Ovary (tissue), 10 donors: Measurements from ENCODE around the gene CDKL4. TPM values are rescaled to one million over a fixed set of nuclear protein-coding genes. Genes with fewer than 3 reads are reported as not detected.
A peak's percentile ranks its signal among the peaks of the same experiment; 100 is the strongest.

Source experiments
- DNase-seq, 5 donors: peaks; one replicate each; pipeline ENCODE4 v3.0.0-alpha.2; 2019 to 2020
- H3K27ac ChIP-seq, 2 donors: fragments of 200-600 bp; one replicate each; pipeline versions ENCODE4 v1.5.1 to v1.8.0; 2019 to 2022
- H3K27me3 ChIP-seq: fragments of 200-600 bp; one replicate; pipeline ENCODE4 v1.8.0; 2022
- H3K36me3 ChIP-seq: fragments of 200-600 bp; sonication (generic); one replicate; pipeline ENCODE4 v1.5.1; 2019
- H3K4me1 ChIP-seq: one replicate; pipeline ENCODE4 v1.8.1; 2013; ENCODE audit warnings: mild to moderate bottlenecking, moderate library complexity; ENCODE audit not compliant: insufficient read depth
- H3K4me3 ChIP-seq: fragments of 200-600 bp; sonication (generic); one replicate; pipeline ENCODE4 v1.5.1; 2017
- H3K9me3 ChIP-seq, 2 donors: fragments of 200-600 bp in 1 of 2; sonication (generic) in 1 of 2; one replicate each; pipeline versions ENCODE4 v1.5.1 to v1.8.1; 2013 to 2019; ENCODE audit warnings: mild to moderate bottlenecking in 1 of 2, moderate library complexity in 1 of 2
- CTCF ChIP-seq, 3 donors: fragments of 450-650 bp in 2 of 3; fragments of 200-600 bp in 1 of 3; IDR thresholded peaks; one replicate each; pipeline versions ENCODE4 v1.5.1 to v1.8.0; 2016 to 2022; ENCODE audit warnings: antibody characterized with exemption in 3 of 3, mild to moderate bottlenecking in 1 of 3
- EP300 ChIP-seq: sonication (generic); formaldehyde crosslinking; IDR thresholded peaks from one replicate; pipeline ENCODE4 v1.6.1; 2017; ENCODE audit warnings: antibody characterized with exemption
- POLR2A ChIP-seq: fragments of 450-650 bp; IDR thresholded peaks from one replicate; pipeline ENCODE4 v1.6.1; 2017; ENCODE audit warnings: antibody characterized with exemption, mild to moderate bottlenecking, moderate library complexity
- WGBS, 3 donors: extraction: QIAGEN DNeasy Blood & Tissue Kit in 1 of 3; methylation state at CpG; one replicate each; pipeline versions ENCODE4 v1.1.5 to v1.1.7; 2013 to 2017; 5-methylcytosine and 5-hydroxymethylcytosine counted together
- intact Hi-C, 4 donors: fragments of 100-400 bp; cut with DNase I; formaldehyde crosslinking; loops; one replicate each; pipeline versions ENCODE4 v1.11.0 to v1.15.1; 2022 to 2023
- long read RNA-seq, 3 donors: library from polyadenylated mRNA in 2 of 3; unstranded in 2 of 3; transcript quantifications; one replicate each; pipeline ENCODE4 v2.0.0 and lab custom pipeline, GENCODE V29; 2021 to 2026
- polyA plus RNA-seq, 2 donors: library from polyadenylated mRNA; stranded (reverse); fragments of 200-250 nt in 1 of 2; fragments of 350-450 nt in 1 of 2; fragmentation: Illumina TruSeq in 1 of 2; extraction: RNeasy Lipid Tissue Mini Kit (QIAGEN cat#74804) in 1 of 2; gene quantifications; one replicate each; pipeline ENCODE4 v1.2.3, GENCODE V29; 2013 to 2014
- total RNA-seq, 7 donors: library from RNA; depleted of rRNA in 2 of 7; stranded (reverse); fragments of >200 nt in 2 of 7; fragmentation: NEBNext Ultra II Directional in 3 of 7; extraction: Animal tissue kit (Norgen Biotek cat#: 25700) in 3 of 7; gene quantifications; one replicate each; pipeline versions ENCODE4 v1.1.0 to v1.2.4, GENCODE V29; 2016 to 2023
- donor health status: DM: no; HTN: no; CAD: no; lungs with moderate emphysema.
- donor health status: DM: no; HTN: no; CAD: no.
- donor health status: Bipolar disorder and iron deficiency.
- donor health status: DM: yes; HTN: yes; CAD: no.
- donor health status: DM: no; HTN: no; CAD: no.
- donor health status: DM: yes; HTN: yes; CAD: no.

CDKL4 gene
- total RNA-seq (1 to 10 TPM in 4 of 7 donors, under 1 TPM in 3; 0.91 to 2.7 (median 1.1) TPM), polyA plus RNA-seq (under 1 TPM in 1 of 2 donors, not detected in 1; 0.12 TPM)
- long read RNA-seq, donor 1, partial matches to known transcripts = 0 of 1 reads
- long read RNA-seq, donor 1, other reads (novel, unspliced or antisense) = 1 of 1 reads
- long read RNA-seq, donor 2 = 0 reads
- long read RNA-seq, donor 3 = 0 reads

GRCh38 chr2:39243469-39244123 lies at the start of gene CDKL4:
CDKL4 (minus strand) TSS chr2:39243970.
- intact Hi-C loops = no loop called here
- H3K4me1 ChIP-seq = no peaks in the 10 kb centered on the region
- no peak within 1 kb of the TSS for H3K27ac ChIP-seq
- no peak within 1 kb of the TSS for H3K4me3 ChIP-seq
- no peak for TF ChIP-seq POLR2A
- no peak for TF ChIP-seq EP300
- TF ChIP-seq CTCF (IDR thresholded peaks at IDR 0.05) = no peak
- H3K36me3 ChIP-seq = no peaks in the 10 kb centered on the region
- WGBS, 3 donors = 56 to 64% (median 63%) methylated on average over 58 of the region's 58 CpGs
- H3K27me3 ChIP-seq = no peaks in the 10 kb centered on the region
- peak in 1 of 5 donors; percentile 27 for DNase-seq
- no peaks in the 10 kb centered on the region for H3K9me3 ChIP-seq

- H3K4me1 ChIP-seq = no peaks in the 10 kb centered on the region
- TF ChIP-seq EP300 (no peak), CTCF (IDR thresholded peaks at IDR 0.05) (no peak), POLR2A (no peak)
- H3K36me3 ChIP-seq = no peaks in the 10 kb centered on the region
- no peak overlapping the region for H3K27ac ChIP-seq
- WGBS, 3 donors = 90 to 93% (median 92%) methylated on average over 6 of the region's 6 CpGs
- no peaks in the 10 kb centered on the region for H3K9me3 ChIP-seq
- no peak overlapping the region for H3K4me3 ChIP-seq
- intact Hi-C loops = no loop called here
- H3K27me3 ChIP-seq = no peaks in the 10 kb centered on the region
- DNase-seq = no peak
Observed at GRCh38 chr2:39290433-39290832, 46.7 kb upstream of the CDKL4 start.

- no peaks in the 10 kb centered on the region for H3K9me3 ChIP-seq
- H3K4me1 ChIP-seq = no peaks in the 10 kb centered on the region
- intact Hi-C loops = no loop called here
- no peaks in the 10 kb centered on the region for H3K36me3 ChIP-seq
- H3K27me3 ChIP-seq = no peaks in the 10 kb centered on the region
- no peak overlapping the region for H3K27ac ChIP-seq
- TF ChIP-seq CTCF (IDR thresholded peaks at IDR 0.05) = no peak
- no peak for DNase-seq
- no peak overlapping the region for H3K4me3 ChIP-seq
Observed at GRCh38 chr2:39289609-39290008, 45.8 kb upstream of the CDKL4 start.

GRCh38 chr2:39283561-39283960 lies 39.8 kb upstream of the CDKL4 start:
- H3K4me1 ChIP-seq = no peaks in the 10 kb centered on the region
- H3K36me3 ChIP-seq = no peaks in the 10 kb centered on the region
- TF ChIP-seq POLR2A (no peak), EP300 (no peak), CTCF (IDR thresholded peaks at IDR 0.05) (no peak)
- H3K9me3 ChIP-seq = no peaks in the 10 kb centered on the region
- 77 to 89% (median 85%) methylated on average over 1 of the region's 1 CpG for WGBS, 3 donors
- no peaks in the 10 kb centered on the region for H3K27me3 ChIP-seq
- H3K27ac ChIP-seq = no peak overlapping the region
- no peak for DNase-seq
- intact Hi-C loops = no loop called here
- no peak overlapping the region for H3K4me3 ChIP-seq
